Measurements from ENCODE around the gene INO80.

The INO80 gene

GRCh38 chr15:41047474-41047873, 68.6 kb downstream of the INO80 start:
- DNase-seq (ENCODE audit: low read depth, low spot score), result no peak

DNA sequence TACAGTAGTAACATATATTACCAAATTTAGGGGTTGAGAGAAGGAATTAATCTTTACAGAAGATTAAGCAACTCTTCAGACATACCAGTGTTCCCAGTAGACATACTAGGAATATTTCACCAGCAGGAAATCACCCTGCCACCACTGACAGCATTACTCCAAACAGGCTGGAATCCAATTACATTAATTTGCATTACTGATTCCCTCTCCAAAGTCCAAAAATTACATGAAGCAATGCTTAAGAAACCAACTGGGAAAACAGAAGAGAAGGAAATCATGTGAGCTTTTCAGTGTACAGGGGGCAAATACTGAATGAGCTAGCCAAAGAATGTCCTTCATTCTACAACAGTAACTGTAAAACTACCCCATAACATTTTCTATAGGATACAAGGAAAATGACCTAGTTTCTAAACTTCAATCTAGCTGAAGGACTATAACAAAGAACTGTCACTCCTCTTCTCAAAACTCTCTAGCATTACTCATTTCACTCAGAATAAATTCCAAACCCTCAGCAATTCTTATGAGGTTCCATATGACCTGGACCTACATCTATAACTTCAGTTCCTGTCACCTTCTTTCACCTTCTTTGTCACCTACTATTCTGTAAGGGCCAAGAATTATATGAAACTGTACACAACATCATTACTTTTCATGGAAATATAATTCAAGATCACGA, 72.7 kb downstream of the INO80 start:
- no peak for DNase-seq (ENCODE audit: low read depth, low spot score)

DNA sequence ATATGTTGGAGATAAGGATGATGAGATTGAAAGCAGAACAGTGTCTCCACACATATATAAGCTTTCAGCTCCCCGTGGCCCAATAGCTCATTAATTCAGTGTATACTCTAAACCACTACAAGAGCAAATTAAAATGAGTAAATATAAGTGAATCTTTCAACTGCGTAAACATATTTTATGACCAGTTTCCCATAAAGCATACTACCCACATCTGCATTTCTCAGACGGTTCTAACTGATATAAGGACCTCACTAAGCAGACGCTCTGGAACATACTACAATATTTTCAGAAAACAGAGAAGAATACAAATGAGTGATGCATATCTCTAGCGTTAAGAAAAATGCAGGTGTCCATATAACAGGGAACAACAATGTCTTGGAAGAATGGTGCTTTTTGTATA, 73.2 kb downstream of the INO80 start:
- DNase-seq (ENCODE audit: low read depth, low spot score), result no peak

GRCh38 chr15:41039121-41039520, 77.0 kb downstream of the INO80 start:
- no peak for DNase-seq (ENCODE audit: low read depth, low spot score)

DNA sequence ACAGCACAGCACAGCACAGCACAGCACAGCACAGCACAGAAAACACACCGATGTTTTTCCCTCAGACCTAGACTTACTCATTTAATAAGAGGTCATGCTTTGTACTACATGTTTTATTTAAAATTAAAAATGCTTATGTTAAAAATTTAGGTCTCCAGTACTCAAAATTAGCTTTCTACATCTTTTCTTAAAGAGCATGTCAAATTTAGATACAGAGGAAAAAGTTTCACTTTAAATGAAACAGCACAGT, 84.1 kb downstream of the INO80 start:
- DNase-seq (ENCODE audit: low read depth, low spot score), result no peak

DNA sequence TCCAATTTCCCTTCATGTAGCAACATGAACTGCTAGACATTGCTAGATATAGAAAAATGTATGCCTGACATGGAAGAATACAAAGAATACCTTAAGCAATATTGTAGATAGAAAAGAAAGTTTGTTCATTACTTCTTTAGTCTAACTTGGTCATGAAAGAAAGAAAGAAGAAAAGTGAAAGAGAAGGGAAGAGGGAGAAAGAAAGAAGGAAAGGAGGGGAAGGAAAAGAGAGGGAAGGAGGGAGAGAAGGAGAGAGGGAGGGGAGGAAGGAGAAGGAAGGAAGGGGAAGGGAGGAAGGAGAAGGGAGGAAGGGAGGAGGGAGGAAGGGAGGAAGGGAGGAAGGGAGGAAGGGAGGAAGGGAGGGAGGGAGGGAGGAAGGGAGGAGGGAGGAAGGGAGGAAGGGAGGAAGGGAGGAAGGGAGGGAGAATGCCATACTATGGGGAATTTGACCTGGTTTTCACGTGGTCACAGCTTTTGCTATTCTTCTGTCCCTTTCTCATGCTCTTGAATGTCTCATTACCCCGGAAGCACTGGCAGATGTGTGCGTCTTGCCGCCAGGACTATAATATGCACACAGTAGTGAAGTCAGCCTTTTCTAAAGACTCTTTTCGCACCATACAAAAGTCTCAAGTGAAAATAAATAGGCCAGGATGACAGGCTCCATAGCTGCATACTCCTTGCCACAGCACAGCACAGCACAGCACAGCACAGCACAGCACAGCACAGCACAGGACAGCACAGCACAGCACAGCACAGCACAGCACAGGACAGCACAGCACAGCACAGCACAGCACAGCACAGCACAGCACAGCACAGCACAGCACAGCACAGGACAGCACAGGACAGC, 84.6 kb downstream of the INO80 start:
- no peak for DNase-seq (ENCODE audit: low read depth, low spot score)

DNA sequence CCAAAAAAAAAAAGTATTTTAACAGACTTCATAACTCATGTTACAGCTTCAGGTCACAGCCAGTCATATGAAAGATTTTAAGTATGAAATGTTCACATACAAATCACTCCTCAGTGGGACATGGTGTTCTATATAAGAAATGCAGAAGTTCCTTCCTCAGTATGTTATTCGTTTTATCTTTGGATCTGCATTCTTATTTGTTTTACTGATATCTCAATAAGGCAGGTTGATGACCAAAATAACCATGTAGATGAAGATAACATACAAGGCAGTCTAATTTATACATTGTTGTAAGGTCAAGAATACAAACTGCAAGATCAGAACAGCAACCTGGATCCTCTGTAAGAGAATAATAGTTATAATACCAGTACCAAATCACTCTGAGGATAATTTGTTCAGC, 87.2 kb downstream of the INO80 start:
- no peak for DNase-seq (ENCODE audit: low read depth, low spot score)

- DNase-seq (ENCODE audit: low read depth, low spot score), result no peak
Measured at GRCh38 chr15:41025393-41025792, 90.7 kb downstream of the INO80 start.

DNA sequence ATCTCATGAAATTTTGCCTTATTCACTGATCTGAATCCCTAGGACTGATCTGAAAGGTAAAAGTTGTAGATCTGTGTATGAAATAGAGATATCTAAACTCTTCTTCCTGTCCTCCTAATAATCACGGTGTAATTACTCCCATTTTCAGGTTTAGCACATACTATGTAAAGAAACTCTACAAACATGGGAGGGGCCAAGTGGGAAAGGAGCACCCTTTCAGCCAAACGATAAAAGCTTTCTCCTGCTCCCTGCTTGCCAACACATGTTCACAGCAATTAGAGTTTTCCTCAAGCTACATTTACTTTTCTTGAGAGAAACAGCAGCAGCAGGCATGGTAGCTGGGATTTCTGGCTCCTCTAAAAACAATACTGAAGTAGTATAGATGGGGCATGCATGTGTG, 91.2 kb downstream of the INO80 start:
- no peak for DNase-seq (ENCODE audit: low read depth, low spot score)

- peak; percentile 15 for DNase-seq (ENCODE audit: low read depth, low spot score)
Measured at GRCh38 chr15:41024131-41024530, 91.9 kb downstream of the INO80 start.

DNA sequence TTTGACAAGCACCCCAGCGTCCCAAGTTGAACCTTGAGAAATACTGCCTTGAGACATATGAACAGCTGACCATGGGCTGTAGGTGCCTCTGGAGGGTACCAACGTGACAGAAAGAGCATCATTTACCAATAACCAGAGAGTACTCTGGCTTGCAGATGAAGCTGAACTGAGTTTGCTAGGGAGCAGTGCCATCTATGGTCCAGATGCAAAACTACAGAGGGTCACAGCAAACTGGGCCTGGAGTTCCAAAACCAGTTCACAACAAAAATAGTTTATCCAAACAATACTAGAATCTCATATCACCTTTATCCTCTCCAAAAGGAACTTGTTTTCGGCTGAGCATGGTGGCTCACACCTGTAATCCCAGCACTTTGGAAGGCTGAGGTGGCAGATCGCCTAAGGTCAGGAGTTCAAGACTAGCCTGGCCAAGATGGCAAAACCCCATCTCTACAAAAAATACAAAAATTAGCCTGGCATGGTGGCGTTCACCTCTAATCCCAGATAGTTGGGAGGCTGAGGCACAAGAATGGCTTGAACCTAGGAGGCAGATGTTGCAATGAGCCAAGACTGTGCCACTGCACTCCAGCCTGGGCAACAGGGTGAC, 93.5 kb downstream of the INO80 start:
- peak; percentile 17 for DNase-seq (ENCODE audit: low read depth, low spot score)

DNA sequence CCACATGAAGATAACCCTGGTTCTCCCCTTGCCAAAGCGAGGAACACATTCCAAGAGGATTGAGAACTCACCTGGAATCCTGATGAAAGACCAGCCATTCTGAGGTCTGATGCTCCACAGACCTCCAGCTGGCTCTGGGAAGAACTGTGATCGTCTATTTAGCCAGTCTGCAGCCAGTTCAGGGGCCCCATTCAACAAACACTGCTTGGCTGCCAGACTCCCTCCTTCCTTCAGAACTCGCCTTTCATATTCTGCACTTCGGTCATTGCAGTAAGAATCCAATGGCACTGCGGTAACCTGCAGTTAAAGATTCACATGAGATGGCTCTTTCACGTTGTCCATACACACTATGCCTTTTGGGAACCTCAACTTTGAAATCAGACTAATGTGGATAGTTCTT, 95.3 kb downstream of the INO80 start:
- no peak for DNase-seq (ENCODE audit: low read depth, low spot score)

GRCh38 chr15:41020311-41020710, 95.8 kb downstream of the INO80 start:
- no peak for DNase-seq (ENCODE audit: low read depth, low spot score)

DNA sequence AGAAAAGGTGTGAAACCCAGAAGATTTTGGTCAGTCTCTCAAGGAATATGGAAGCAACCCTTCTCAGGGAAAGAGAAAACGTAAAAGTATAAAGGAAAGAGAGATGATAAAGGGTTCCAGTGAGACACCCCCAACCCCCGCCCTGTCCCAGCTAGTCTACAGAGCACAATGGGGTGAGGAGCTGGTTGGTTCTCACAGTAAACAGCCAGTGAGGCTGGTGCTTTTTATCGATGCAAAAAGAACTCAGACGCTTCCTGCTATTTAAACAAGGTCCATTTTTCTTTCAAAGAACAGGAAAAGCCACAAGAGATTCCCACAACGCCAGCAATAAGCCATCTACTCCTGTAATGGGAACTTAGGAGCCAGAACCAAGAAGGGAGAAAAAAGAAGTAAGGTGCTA, 96.9 kb downstream of the INO80 start:
- no peak for DNase-seq (ENCODE audit: low read depth, low spot score)

GRCh38 chr15:41018534-41018933, 97.5 kb downstream of the INO80 start:
- DNase-seq (ENCODE audit: low read depth, low spot score), result no peak

DNA sequence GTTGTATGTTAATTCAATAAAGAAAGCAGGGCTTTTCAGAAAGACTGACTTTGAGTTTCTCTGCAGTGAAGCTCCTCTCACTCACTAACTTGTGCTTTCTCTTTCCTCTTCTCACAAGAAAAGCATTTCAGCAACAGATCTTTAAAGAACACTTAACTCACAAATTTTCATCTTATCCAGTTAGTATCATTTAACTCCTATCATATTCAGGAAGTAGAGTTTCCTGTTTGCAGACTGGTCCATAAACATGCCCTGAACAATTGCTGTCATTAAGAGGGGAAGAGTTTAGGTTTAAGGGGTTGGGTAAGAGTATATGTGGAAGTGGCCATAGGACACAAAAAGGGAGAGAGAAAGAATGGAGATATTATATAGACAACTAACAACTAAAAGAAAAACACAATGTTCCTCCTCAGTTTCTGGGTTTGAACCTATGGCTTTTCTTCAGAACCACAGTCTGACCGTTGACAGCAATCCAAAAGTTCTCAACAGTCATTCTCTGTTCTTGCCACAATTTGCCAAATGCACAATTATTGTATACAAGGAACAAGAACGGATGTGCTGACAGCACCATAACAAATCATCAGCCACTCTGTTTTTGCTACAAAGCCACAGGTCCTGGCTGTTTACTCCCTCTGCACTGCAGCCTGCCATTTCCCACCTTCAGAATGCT, 98.9 kb downstream of the INO80 start:
- DNase-seq (ENCODE audit: low read depth, low spot score), result no peak

- no peak for DNase-seq (ENCODE audit: low read depth, low spot score)
Measured at GRCh38 chr15:41013691-41014414, 102.2 kb downstream of the INO80 start.

DNA sequence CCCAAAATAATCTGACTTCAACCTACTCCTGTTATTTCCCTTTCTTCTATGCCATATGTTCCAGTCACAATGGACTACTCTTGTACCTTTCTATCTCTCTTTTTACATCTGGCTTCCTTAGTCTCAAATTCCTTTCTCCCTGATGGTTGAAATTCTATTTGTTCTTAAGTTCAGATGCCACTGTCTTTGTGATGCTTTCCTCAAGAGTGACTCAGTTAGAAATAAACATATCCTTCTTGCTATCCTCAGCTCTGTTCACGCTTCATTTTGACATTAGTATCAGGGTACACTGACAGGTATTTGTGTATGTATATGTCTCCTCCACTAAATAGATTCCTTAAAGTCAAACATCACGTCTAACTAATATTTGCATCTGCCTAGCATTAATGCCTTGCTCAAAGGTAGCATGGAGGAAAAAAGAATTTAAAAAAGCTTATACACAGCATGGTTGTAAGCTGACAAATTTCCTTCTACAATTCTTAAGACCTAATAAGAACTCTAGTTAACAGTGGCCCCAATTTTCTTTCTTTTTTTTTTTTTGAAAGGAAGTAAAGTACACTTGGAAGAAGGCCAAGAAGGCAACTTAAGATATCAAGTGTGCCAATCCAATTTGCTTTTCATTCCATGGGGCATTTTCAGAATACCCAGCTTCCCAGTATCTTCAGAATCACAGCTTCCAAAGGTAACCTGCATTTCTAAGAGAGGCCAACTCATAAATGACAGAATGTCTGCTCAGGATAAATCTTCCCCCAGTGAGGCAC, 104.8 kb downstream of the INO80 start:
- no peak for DNase-seq (ENCODE audit: low read depth, low spot score)

GRCh38 chr15:41010345-41010744, 105.7 kb downstream of the INO80 start:
- DNase-seq (ENCODE audit: low read depth, low spot score), result no peak

- DNase-seq (ENCODE audit: low read depth, low spot score), result no peak
Measured at GRCh38 chr15:41006479-41006878, 109.6 kb downstream of the INO80 start.

- DNase-seq (ENCODE audit: low read depth, low spot score), result no peak
Measured at GRCh38 chr15:41004490-41004889, 111.6 kb downstream of the INO80 start.
